Activated T-cell treated with anti-CD3 and anti-CD28 coated beads, Interleukin-2, amount 50 U/mL, for 4 hours (primary cell): ENCODE measurements around the gene ACTR3C. TPM values are rescaled to one million over a fixed set of nuclear protein-coding genes. Genes with fewer than 3 reads are reported as not detected.

Experiments used
- ATAC-seq, 2 donors: fragments of 200-7000 bp; cut with Tn5 transposase; one replicate each; pipeline ENCODE4 v1.10.0; 2021
- DNase-seq: peaks from one replicate; pipeline ENCODE4 v3.0.0-alpha.2; 2020
- H3K27me3 Mint-ChIP-seq: one replicate; pipeline ENCODE4 v1.8.0; 2021; ENCODE audit warnings: low read depth, mixed read lengths
- H3K36me3 Mint-ChIP-seq: one replicate; pipeline ENCODE4 v1.8.0; 2022; ENCODE audit warnings: mixed read lengths; ENCODE audit not compliant: insufficient read depth
- H3K4me1 Mint-ChIP-seq: one replicate; pipeline ENCODE4 v1.8.0; 2021; ENCODE audit warnings: low read depth, mixed read lengths
- H3K4me3 Mint-ChIP-seq: one replicate; pipeline ENCODE4 v1.8.0; 2021; ENCODE audit warnings: mild to moderate bottlenecking, moderate library complexity, mixed read lengths
- H3K9me3 Mint-ChIP-seq: one replicate; pipeline ENCODE4 v1.8.0; 2021; ENCODE audit warnings: mixed read lengths
- total RNA-seq, 3 donors: library from RNA; stranded (reverse); gene quantifications; one replicate each; pipeline ENCODE4 v1.2.1, GENCODE V29; 2021

Gene ACTR3C
- total RNA-seq, 3 donors from 2014 or later = 5.1 to 7.0 (median 5.5) TPM

GRCh38 chr7:150335108-150335773 lies 11.9 kb upstream of the ACTR3C start:
- H3K4me3 Mint-ChIP-seq = no peak overlapping the region
- H3K27me3 Mint-ChIP-seq = peaks cover 9% of the 10 kb centered on the region
- DNase-seq (no peak), ATAC-seq (no peak)
- peaks cover 6% of the 10 kb centered on the region for H3K4me1 Mint-ChIP-seq
- H3K36me3 Mint-ChIP-seq = peaks cover 12% of the 10 kb centered on the region
- no peaks in the 10 kb centered on the region for H3K9me3 Mint-ChIP-seq

GRCh38 chr7:150334108-150334507 lies 10.8 kb upstream of the ACTR3C start:
- Mint-ChIP-seq H3K36me3 (peaks cover 13% of the 10 kb centered on the region), H3K4me1 (no peaks in the 10 kb centered on the region), H3K9me3 (no peaks in the 10 kb centered on the region), H3K4me3 (no peak overlapping the region), H3K27me3 (no peaks in the 10 kb centered on the region)
- no peak for DNase-seq
- ATAC-seq = no peak

DNA sequence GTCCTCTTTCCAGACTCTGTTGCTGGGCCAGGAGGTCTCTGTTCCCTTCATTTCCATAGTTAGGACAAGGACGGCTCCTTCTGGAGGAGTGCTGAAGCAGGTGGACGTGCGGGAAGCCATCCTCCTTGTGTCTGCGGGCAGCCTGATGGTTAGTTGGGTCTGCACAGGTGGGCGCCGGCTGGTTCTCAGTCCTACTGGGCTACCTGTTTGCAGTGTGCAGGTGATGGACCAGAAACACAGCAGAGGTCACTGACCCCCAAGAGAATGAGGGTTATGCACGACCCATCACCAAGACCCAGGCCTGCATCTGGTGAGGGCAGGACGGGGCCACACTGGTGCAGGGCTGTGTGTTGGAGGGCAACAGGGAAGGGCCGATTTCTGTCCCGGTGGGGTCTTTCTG lies 10.3 kb upstream of the ACTR3C start:
- Mint-ChIP-seq H3K4me3 (no peak overlapping the region), H3K9me3 (no peaks in the 10 kb centered on the region), H3K27me3 (no peaks in the 10 kb centered on the region), H3K4me1 (no peaks in the 10 kb centered on the region), H3K36me3 (peaks cover 16% of the 10 kb centered on the region)
- DNase-seq (no peak), ATAC-seq (no peak)

GRCh38 chr7:150332852-150333635 lies 9.7 kb upstream of the ACTR3C start:
- H3K9me3 Mint-ChIP-seq = no peaks in the 10 kb centered on the region
- no peaks in the 10 kb centered on the region for H3K27me3 Mint-ChIP-seq
- ATAC-seq = no peak
- DNase-seq = no peak
- H3K4me1 Mint-ChIP-seq = no peaks in the 10 kb centered on the region
- H3K4me3 Mint-ChIP-seq = no peak overlapping the region
- peaks cover 16% of the 10 kb centered on the region for H3K36me3 Mint-ChIP-seq

DNA sequence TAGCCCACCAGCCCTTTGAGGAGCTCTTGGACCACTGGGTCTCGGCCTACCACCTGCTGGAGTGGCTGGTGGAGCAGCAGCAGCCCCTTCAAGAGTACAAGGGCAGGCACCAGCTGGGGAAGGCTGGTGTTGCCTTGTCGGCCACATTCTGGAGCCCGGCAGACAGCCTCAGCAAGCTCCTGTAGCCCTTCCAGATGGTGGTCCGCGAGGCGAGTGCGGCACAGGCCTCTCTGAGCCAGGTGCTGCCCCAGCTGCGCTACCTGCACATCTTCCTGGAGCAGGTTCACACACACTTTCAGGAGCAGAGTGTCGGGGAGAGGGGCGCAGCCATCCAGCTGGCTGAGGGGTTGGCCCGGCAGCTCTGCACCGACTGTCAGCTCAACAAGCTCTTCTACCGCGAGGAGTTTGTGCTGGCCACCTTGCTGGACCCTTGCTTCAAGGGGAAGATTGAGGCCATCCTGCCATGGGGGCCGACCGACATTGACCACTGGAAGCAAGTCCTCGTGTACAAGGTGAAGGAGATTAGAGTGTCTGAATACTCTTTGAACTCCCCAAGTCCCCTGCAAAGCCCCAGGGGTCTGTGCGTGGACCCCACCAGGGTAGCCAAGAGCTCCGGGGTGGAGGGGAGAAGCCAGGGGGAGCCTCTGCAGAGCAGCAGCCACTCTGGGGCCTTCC lies 7.0 kb upstream of the ACTR3C start:
- no peak for ATAC-seq
- H3K27me3 Mint-ChIP-seq = no peaks in the 10 kb centered on the region
- no peak overlapping the region for H3K4me3 Mint-ChIP-seq
- H3K4me1 Mint-ChIP-seq = no peaks in the 10 kb centered on the region
- H3K9me3 Mint-ChIP-seq = no peaks in the 10 kb centered on the region
- DNase-seq = no peak
- peaks cover 21% of the 10 kb centered on the region for H3K36me3 Mint-ChIP-seq

DNA sequence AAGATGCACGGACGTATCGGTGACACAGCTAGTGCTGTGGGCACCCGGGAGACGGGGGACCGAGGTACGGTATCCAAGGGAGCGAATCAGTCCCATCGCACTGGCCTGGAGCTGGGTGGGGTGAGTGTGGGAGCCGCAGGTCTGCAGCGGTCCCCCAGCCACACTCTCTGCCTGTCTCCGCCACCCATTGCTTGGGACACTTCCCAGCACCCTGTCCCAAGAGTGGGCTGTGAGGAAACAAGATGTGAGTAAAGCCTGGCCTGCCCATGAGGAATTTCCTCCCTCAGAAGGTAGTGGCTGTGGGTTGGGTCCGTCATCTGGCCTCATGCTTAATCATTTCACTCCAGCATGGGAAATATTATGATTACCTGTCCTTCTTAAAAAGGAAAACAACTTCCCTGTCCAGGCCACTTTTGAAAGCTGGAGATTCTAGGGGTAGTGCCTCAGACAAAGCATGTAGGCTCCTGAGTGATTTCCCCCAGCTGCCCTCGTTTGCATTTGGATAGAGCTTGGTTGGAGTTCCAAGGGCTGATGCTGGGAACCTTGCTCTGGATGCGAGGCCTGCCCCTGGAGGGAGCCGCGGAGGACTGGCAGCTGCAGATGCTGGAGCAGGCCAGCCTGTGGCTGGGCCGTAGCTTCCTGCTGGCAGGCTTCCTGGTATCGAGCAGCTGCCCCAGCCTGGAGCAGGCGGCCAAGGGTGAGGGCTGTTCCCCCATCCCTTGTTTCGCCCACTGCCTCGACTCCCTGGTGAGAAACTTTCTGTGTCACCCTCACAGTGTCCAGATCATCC lies 6.2 kb upstream of the ACTR3C start:
- H3K9me3 Mint-ChIP-seq = no peaks in the 10 kb centered on the region

DNA sequence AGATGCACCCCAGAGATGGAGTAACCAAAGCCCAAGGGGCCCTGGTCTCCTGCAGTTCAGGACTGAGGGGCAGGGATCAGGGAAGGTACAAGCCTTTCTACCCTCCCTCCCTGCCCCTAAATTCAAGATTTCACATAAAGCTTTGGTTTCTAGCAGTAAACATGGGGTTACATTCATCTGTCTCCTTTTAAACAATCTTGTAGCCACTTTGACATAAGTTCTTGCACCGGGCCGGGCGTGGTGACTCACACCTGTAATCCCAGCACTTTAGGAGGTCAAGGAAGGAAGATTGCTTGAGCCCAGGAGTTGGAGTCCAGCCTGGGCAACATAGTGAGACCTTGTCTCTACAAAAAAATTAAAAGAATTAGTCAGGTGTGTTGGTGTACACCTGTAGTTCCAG lies 4.0 kb upstream of the ACTR3C start:
- no peak overlapping the region for H3K4me3 Mint-ChIP-seq
- no peaks in the 10 kb centered on the region for H3K9me3 Mint-ChIP-seq
- DNase-seq (no peak), ATAC-seq (no peak)
- peaks cover 23% of the 10 kb centered on the region for H3K36me3 Mint-ChIP-seq
- H3K27me3 Mint-ChIP-seq = no peaks in the 10 kb centered on the region
- H3K4me1 Mint-ChIP-seq = peaks cover 22% of the 10 kb centered on the region

More for the DNA sequence above, 6.2 kb upstream of the ACTR3C start:
- Mint-ChIP-seq H3K36me3 (peaks cover 21% of the 10 kb centered on the region), H3K27me3 (no peaks in the 10 kb centered on the region), H3K4me3 (no peak overlapping the region), H3K4me1 (peaks cover 7% of the 10 kb centered on the region)
- no peak for DNase-seq
- no peak for ATAC-seq

- Mint-ChIP-seq H3K27me3 (no peaks in the 10 kb centered on the region), H3K4me1 (peaks cover 27% of the 10 kb centered on the region), H3K9me3 (no peaks in the 10 kb centered on the region), H3K36me3 (peaks cover 23% of the 10 kb centered on the region), H3K4me3 (no peak overlapping the region)
- ATAC-seq (no peak), DNase-seq (no peak)
These were observed 3.4 kb upstream of the ACTR3C start for GRCh38 chr7:150326657-150327268.

DNA sequence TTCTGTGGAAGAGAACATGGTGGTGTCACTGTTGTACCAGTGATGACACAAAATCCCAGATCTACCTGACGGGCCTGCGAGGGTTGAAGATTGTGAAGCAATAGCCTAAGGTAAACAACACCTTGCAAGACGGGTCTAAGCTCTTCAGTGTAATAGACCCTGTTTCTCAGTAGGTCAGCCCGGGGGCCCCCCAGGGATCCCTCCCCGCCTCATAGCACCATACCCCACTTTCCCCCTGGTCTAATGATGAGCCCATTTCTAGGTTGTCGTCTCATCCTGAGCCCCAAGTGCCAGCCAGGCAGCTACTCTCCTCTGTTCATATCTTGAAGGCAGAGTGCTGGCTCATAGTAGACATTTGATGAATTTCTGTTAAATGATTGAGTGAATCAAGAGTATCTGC lies 2.6 kb upstream of the ACTR3C start:
- H3K4me3 Mint-ChIP-seq = no peak overlapping the region

GRCh38 chr7:150325110-150325611 lies 1.8 kb upstream of the ACTR3C start:
- H3K27me3 Mint-ChIP-seq = no peaks in the 10 kb centered on the region
- ATAC-seq = no peak
- peaks cover 19% of the 10 kb centered on the region for H3K36me3 Mint-ChIP-seq
- DNase-seq = no peak
- peak overlapping the region; percentile 96 for H3K4me3 Mint-ChIP-seq
- peaks cover 40% of the 10 kb centered on the region for H3K4me1 Mint-ChIP-seq
- H3K9me3 Mint-ChIP-seq = no peaks in the 10 kb centered on the region

More for the DNA sequence above, 2.6 kb upstream of the ACTR3C start:
- Mint-ChIP-seq H3K4me1 (peaks cover 34% of the 10 kb centered on the region), H3K9me3 (no peaks in the 10 kb centered on the region), H3K27me3 (no peaks in the 10 kb centered on the region), H3K36me3 (peaks cover 19% of the 10 kb centered on the region)
- no peak for DNase-seq
- ATAC-seq = no peak

DNA sequence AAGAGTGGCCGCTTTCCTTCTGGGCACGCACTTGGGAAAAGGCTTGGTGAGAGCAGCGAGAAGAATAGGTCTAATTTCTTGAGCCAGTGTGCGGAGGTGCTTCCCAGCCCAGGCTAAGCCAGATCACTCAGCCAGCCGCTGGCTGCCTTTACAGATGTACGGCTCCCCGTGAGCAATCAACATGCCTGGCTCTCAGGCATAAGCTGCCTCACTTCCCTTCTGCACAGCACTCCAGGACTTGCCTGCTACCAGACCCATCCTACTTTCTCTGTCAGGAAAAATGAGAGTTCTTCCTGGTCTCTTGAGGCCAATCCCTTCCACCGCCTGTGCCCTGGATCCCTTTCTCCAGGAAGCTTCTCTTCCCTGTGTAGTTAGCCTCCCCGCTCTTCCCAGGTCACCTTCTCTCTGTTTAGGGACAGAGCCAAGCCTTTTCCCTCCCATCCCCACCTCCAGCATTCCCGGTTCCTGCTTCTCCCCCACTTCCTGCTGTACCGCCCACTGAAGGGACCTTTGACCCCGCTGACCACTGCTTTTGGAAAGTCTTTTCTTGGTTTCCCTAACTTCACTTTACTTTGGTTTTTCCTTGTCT lies 1.1 kb upstream of the ACTR3C start:
- DNase-seq (no peak), ATAC-seq (no peak)
- Mint-ChIP-seq H3K9me3 (no peaks in the 10 kb centered on the region), H3K27me3 (no peaks in the 10 kb centered on the region), H3K4me1 (peaks cover 44% of the 10 kb centered on the region), H3K36me3 (peaks cover 19% of the 10 kb centered on the region), H3K4me3 (peak overlapping the region; percentile 96)

- ATAC-seq = peak; percentile 30 to 31
- peaks cover 16% of the 10 kb centered on the region for H3K36me3 Mint-ChIP-seq
- H3K27me3 Mint-ChIP-seq = no peaks in the 10 kb centered on the region
- H3K9me3 Mint-ChIP-seq = no peaks in the 10 kb centered on the region
- H3K4me3 Mint-ChIP-seq = peak overlapping the region; percentile 96
- peaks cover 46% of the 10 kb centered on the region for H3K4me1 Mint-ChIP-seq
- DNase-seq = no peak
These were observed 482 bp upstream of the ACTR3C start for GRCh38 chr7:150323682-150324372.
